ENCODE data around the gene PDE11A.

DNA sequence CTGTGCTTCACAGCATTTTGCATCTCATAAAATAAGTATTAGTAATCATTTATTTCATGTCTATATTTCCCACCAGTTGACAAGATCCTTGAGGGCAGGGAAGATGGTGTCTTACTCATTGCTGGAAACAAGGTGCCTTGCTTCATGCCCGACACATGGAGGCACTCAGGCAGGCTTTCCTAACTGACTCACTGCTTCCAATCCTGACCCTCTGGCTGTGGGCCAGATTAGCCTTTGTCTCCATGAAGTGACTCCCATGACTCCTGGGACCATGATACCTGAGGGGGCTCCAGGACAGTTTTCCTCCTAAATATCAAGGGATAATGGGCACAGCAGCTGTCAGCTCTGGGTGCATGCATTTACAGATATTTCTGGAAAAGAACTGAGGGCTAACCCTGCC, 405.0 kb downstream of the PDE11A start:
- TF ChIP-seq POLR2AphosphoS5 (IDR thresholded peaks at IDR 0.05; ENCODE audit: low read depth, low read length) (no peak), TAF1 (IDR thresholded peaks at IDR 0.05; ENCODE audit: borderline replicate concordance, insufficient read depth, low read length) (no peak), SIN3A (IDR thresholded peaks at IDR 0.05; ENCODE audit: borderline replicate concordance, insufficient read depth, low read length) (no peak)
- TF ChIP-seq, protein P1, sequence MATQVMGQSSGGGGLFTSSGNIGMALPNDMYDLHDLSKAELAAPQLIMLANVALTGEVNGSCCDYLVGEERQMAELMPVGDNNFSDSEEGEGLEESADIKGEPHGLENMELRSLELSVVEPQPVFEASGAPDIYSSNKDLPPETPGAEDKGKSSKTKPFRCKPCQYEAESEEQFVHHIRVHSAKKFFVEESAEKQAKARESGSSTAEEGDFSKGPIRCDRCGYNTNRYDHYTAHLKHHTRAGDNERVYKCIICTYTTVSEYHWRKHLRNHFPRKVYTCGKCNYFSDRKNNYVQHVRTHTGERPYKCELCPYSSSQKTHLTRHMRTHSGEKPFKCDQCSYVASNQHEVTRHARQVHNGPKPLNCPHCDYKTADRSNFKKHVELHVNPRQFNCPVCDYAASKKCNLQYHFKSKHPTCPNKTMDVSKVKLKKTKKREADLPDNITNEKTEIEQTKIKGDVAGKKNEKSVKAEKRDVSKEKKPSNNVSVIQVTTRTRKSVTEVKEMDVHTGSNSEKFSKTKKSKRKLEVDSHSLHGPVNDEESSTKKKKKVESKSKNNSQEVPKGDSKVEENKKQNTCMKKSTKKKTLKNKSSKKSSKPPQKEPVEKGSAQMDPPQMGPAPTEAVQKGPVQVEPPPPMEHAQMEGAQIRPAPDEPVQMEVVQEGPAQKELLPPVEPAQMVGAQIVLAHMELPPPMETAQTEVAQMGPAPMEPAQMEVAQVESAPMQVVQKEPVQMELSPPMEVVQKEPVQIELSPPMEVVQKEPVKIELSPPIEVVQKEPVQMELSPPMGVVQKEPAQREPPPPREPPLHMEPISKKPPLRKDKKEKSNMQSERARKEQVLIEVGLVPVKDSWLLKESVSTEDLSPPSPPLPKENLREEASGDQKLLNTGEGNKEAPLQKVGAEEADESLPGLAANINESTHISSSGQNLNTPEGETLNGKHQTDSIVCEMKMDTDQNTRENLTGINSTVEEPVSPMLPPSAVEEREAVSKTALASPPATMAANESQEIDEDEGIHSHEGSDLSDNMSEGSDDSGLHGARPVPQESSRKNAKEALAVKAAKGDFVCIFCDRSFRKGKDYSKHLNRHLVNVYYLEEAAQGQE (IDR thresholded peaks at IDR 0.05; ENCODE audit: insufficient read depth in 1 of 2, low read depth in 2 of 2, low read length in 2 of 2) = no peak
